HL-60 (cell line): ENCODE data around the gene GPD2.

Experiments
- CTCF ChIP-seq: IDR thresholded peaks from one replicate; pipeline ENCODE4 v1.5.1; 2011; ENCODE audit warnings: low read length, control low read depth, inconsistent platforms; ENCODE audit not compliant: insufficient read depth
- REST ChIP-seq: IDR thresholded peaks from 2 replicates; pipeline ENCODE4 v1.6.1; 2012; ENCODE audit warnings: low read depth; ENCODE audit not compliant: insufficient replicate concordance

- no peak for TF ChIP-seq CTCF
- no peak for TF ChIP-seq REST
Observed at GRCh38 chr2:156522864-156523440, 86.8 kb downstream of the GPD2 start.
